Fibroblast of villous mesenchyme (primary cell): ENCODE data around the gene AKT2. TPM values are rescaled to one million over a fixed set of nuclear protein-coding genes. Genes with fewer than 3 reads are reported as not detected.

Experiments
- DNase-seq: peaks from one replicate; pipeline ENCODE4 v3.0.0-alpha.2; 2010; ENCODE audit warnings: low read depth
- H3K4me3 ChIP-seq: 2 replicates; pipeline ENCODE4 v1.5.1; 2011; ENCODE audit warnings: low read depth, mild to moderate bottlenecking, low read length
- CTCF ChIP-seq: IDR thresholded peaks from 2 replicates; pipeline ENCODE4 v1.5.1; 2012; ENCODE audit warnings: low read depth, mild to moderate bottlenecking, low read length; ENCODE audit not compliant: insufficient read depth
- total RNA-seq: library from RNA; depleted of rRNA; stranded (reverse); fragments of >200 nt; gene quantifications from 2 replicates; pipeline ENCODE4 v1.2.3, GENCODE V29; 2012

The AKT2 gene
- total RNA-seq, 1 donor: 142 TPM

GRCh38 chr19:40322271-40322610 lies 37.1 kb upstream of the AKT2 start:
- no peak for TF ChIP-seq CTCF
- no peak for DNase-seq

GRCh38 chr19:40321566-40322270 lies 36.6 kb upstream of the AKT2 start:
- no peak for DNase-seq
- H3K4me3 ChIP-seq: no peak overlapping the region
- TF ChIP-seq CTCF: no peak

More at GRCh38 chr19:40322271-40322610, 37.1 kb upstream of the AKT2 start:
- H3K4me3 ChIP-seq: no peak overlapping the region

- DNase-seq: no peak
- TF ChIP-seq CTCF: no peak
- H3K4me3 ChIP-seq: no peak overlapping the region
These were observed 35.9 kb upstream of the AKT2 start for GRCh38 chr19:40321076-40321475.

GRCh38 chr19:40320558-40320935 lies 35.4 kb upstream of the AKT2 start:
- no peak for TF ChIP-seq CTCF
- no peak overlapping the region for H3K4me3 ChIP-seq
- DNase-seq: no peak

- TF ChIP-seq CTCF: no peak
- no peak for DNase-seq
- H3K4me3 ChIP-seq: no peak overlapping the region
These were observed 32.2 kb upstream of the AKT2 start for GRCh38 chr19:40317338-40317737.

- no peak for TF ChIP-seq CTCF
- DNase-seq: no peak
- H3K4me3 ChIP-seq: no peak overlapping the region
These were observed 30.8 kb upstream of the AKT2 start for GRCh38 chr19:40315812-40316470.
